Small intestine (tissue), 7 donors: Measurements from ENCODE around the gene SNORC. TPM values are rescaled to one million over a fixed set of nuclear protein-coding genes. Genes with fewer than 3 reads are reported as not detected.

ENCODE experiments used
- DNase-seq, 2 donors: peaks; one replicate each; pipeline versions ENCODE4 v3.0.0 to v3.0.0-alpha.2; 2013
- FAIRE-seq: peaks from 2 replicates; lab custom pipeline; 2012; peaks lifted over from hg19 to GRCh38; lab: Jason Lieb, UNC
- H3K27ac ChIP-seq, 3 donors: one replicate each; pipeline ENCODE4 v1.5.1; 2013; ENCODE audit warnings: low read length in 2 of 3, mild to moderate bottlenecking in 2 of 3, control low read depth in 1 of 3, inconsistent platforms in 1 of 3, low read depth in 1 of 3, moderate library complexity in 1 of 3
- H3K27me3 ChIP-seq, 3 donors: one replicate each; pipeline ENCODE4 v1.6.1; 2013; ENCODE audit warnings: low read length in 3 of 3, inconsistent platforms in 1 of 3; ENCODE audit not compliant: control insufficient read depth in 3 of 3, insufficient read depth in 3 of 3
- H3K36me3 ChIP-seq, 3 donors: one replicate each; pipeline ENCODE4 v1.6.1; 2013; ENCODE audit warnings: low read length in 3 of 3, inconsistent platforms in 1 of 3, low read depth in 1 of 3, mild to moderate bottlenecking in 1 of 3, moderate library complexity in 1 of 3; ENCODE audit not compliant: control insufficient read depth in 3 of 3, insufficient read depth in 2 of 3
- H3K4me1 ChIP-seq, 3 donors: one replicate each; pipeline ENCODE4 v1.6.1; 2013; ENCODE audit warnings: low read length in 2 of 3, inconsistent platforms in 1 of 3, low read depth in 1 of 3, mild to moderate bottlenecking in 1 of 3, moderate library complexity in 1 of 3; ENCODE audit not compliant: control insufficient read depth in 3 of 3, insufficient read depth in 2 of 3
- H3K4me3 ChIP-seq, 3 donors: one replicate each; pipeline ENCODE4 v1.5.1; 2013; ENCODE audit warnings: low read length in 3 of 3, control low read depth in 1 of 3, inconsistent platforms in 1 of 3, low read depth in 1 of 3, mild to moderate bottlenecking in 1 of 3, moderate library complexity in 1 of 3
- H3K9me3 ChIP-seq, 2 donors: one replicate each; pipeline ENCODE4 v1.6.1; 2013; ENCODE audit warnings: low read depth in 1 of 2, low read length in 1 of 2; ENCODE audit not compliant: control insufficient read depth in 2 of 2, insufficient read depth in 1 of 2
- WGBS, 3 donors: extraction: QIAGEN DNeasy Blood & Tissue Kit; methylation state at CpG; one replicate each; pipeline ENCODE4 v1.1.7; 2013; 5-methylcytosine and 5-hydroxymethylcytosine counted together
- polyA plus RNA-seq, 4 donors: library from polyadenylated mRNA; stranded (reverse) in 3 of 4; unstranded in 1 of 4; fragments of 200-250 nt in 3 of 4; fragments of 120-200 nt in 1 of 4; gene quantifications; one replicate each; pipeline versions ENCODE4 v1.2.1 to v1.2.3, GENCODE V29; 2013
- donor health status: healthy with polysubstance abuse.
- donor health status: control.
- donor health status: control.
- donor health status: Bipolar disorder and iron deficiency.
- donor health status: healthy.

SNORC gene
- polyA plus RNA-seq, 4 donors, result 6.3 to 16.5 (median 10.4) TPM

GRCh38 chr2:232857158-232857563, 12.9 kb upstream of the SNORC start:
- H3K9me3 ChIP-seq, result peaks cover 0 to 3% of the 10 kb centered on the region in 2 donors
- WGBS, 3 donors, result 36 to 70% (median 48%) methylated on average over 4 of the region's 4 CpGs
- FAIRE-seq (no peak), DNase-seq (peak; percentile 80 to 89)
- H3K36me3 ChIP-seq, result peaks cover 12 to 52% (median 21%) of the 10 kb centered on the region in 3 donors
- no peaks in the 10 kb centered on the region for H3K27me3 ChIP-seq
- H3K4me3 ChIP-seq, result no peak overlapping the region
- H3K27ac ChIP-seq, result peak overlapping the region; percentile 24 to 70 (median 55)
- peaks cover 2 to 43% (median 4%) of the 10 kb centered on the region in 3 donors for H3K4me1 ChIP-seq

- peaks cover 12 to 46% (median 21%) of the 10 kb centered on the region in 3 donors for H3K36me3 ChIP-seq
- H3K4me3 ChIP-seq, result no peak overlapping the region
- H3K4me1 ChIP-seq, result peaks cover 0 to 43% (median 2%) of the 10 kb centered on the region in 3 donors
- WGBS, 3 donors, result 93 to 97% (median 97%) methylated on average over 4 of the region's 4 CpGs
- FAIRE-seq (no peak), DNase-seq (no peak)
- no peak overlapping the region for H3K27ac ChIP-seq
- peaks cover 0 to 3% of the 10 kb centered on the region in 2 donors for H3K9me3 ChIP-seq
- no peaks in the 10 kb centered on the region for H3K27me3 ChIP-seq
These were observed 10.6 kb upstream of the SNORC start for GRCh38 chr2:232859385-232859916.

- WGBS, 3 donors, result 31 to 74% (median 52%) methylated on average over 9 of the region's 9 CpGs
- H3K4me1 ChIP-seq, result peaks cover 0 to 43% (median 2%) of the 10 kb centered on the region in 3 donors
- H3K9me3 ChIP-seq, result peaks cover 0 to 3% of the 10 kb centered on the region in 2 donors
- no peaks in the 10 kb centered on the region for H3K27me3 ChIP-seq
- peak; percentile 78 to 89 for DNase-seq
- peak overlapping the region in 2 of 3 donors; percentile 58 to 76 for H3K27ac ChIP-seq
- H3K36me3 ChIP-seq, result peaks cover 8 to 41% (median 19%) of the 10 kb centered on the region in 3 donors
- FAIRE-seq, result peak; percentile 10
- H3K4me3 ChIP-seq, result no peak overlapping the region
These were observed 9.3 kb upstream of the SNORC start for GRCh38 chr2:232860593-232861241.

GRCh38 chr2:232861353-232861752, 8.7 kb upstream of the SNORC start:
- H3K27ac ChIP-seq, result peak overlapping the region in 2 of 3 donors; percentile 58 to 76
- H3K9me3 ChIP-seq, result peaks cover 0 to 3% of the 10 kb centered on the region in 2 donors
- FAIRE-seq (no peak), DNase-seq (no peak)
- no peak overlapping the region for H3K4me3 ChIP-seq
- peaks cover 8 to 35% (median 17%) of the 10 kb centered on the region in 3 donors for H3K36me3 ChIP-seq
- H3K27me3 ChIP-seq, result no peaks in the 10 kb centered on the region
- WGBS, 3 donors, result 94 to 96% (median 96%) methylated on average over 5 of the region's 5 CpGs
- peaks cover 0 to 43% (median 2%) of the 10 kb centered on the region in 3 donors for H3K4me1 ChIP-seq

- Histone ChIP-seq H3K4me3 (no peak overlapping the region), H3K36me3 (peaks cover 0 to 19% (median 0%) of the 10 kb centered on the region in 3 donors), H3K9me3 (peaks cover 0 to 3% of the 10 kb centered on the region in 2 donors), H3K4me1 (peaks cover 0 to 22% (median 0%) of the 10 kb centered on the region in 3 donors), H3K27ac (no peak overlapping the region), H3K27me3 (no peaks in the 10 kb centered on the region)
- no peak for DNase-seq
- 93 to 99% (median 99%) methylated on average over 2 of the region's 2 CpGs for WGBS, 3 donors
- no peak for FAIRE-seq
These were observed 6.1 kb upstream of the SNORC start for GRCh38 chr2:232863996-232864395.

GRCh38 chr2:232865165-232865564, 4.9 kb upstream of the SNORC start:
- 79 to 98% (median 84%) methylated on average over 1 of the region's 1 CpG for WGBS, 3 donors
- DNase-seq (no peak), FAIRE-seq (no peak)
- no peak overlapping the region for H3K4me3 ChIP-seq
- H3K4me1 ChIP-seq, result peaks cover 0 to 17% (median 0%) of the 10 kb centered on the region in 3 donors
- H3K27me3 ChIP-seq, result no peaks in the 10 kb centered on the region
- peaks cover 0 to 3% of the 10 kb centered on the region in 2 donors for H3K9me3 ChIP-seq
- H3K27ac ChIP-seq, result no peak overlapping the region
- H3K36me3 ChIP-seq, result peaks cover 0 to 10% (median 0%) of the 10 kb centered on the region in 3 donors

- Histone ChIP-seq H3K27ac (no peak overlapping the region), H3K4me3 (no peak overlapping the region), H3K27me3 (no peaks in the 10 kb centered on the region), H3K9me3 (peaks cover 0 to 3% of the 10 kb centered on the region in 2 donors), H3K4me1 (peaks cover 0 to 17% (median 0%) of the 10 kb centered on the region in 3 donors), H3K36me3 (peaks cover 0 to 11% (median 0%) of the 10 kb centered on the region in 3 donors)
- WGBS, 3 donors, result 80 to 93% (median 86%) methylated on average over 4 of the region's 4 CpGs
- DNase-seq, result no peak
- no peak for FAIRE-seq
These were observed 4.0 kb upstream of the SNORC start for GRCh38 chr2:232866104-232866503.

- Histone ChIP-seq H3K27ac (no peak overlapping the region), H3K4me1 (peaks cover 0 to 38% (median 5%) of the 10 kb centered on the region in 3 donors), H3K9me3 (no peaks in the 10 kb centered on the region), H3K27me3 (no peaks in the 10 kb centered on the region), H3K4me3 (no peak overlapping the region), H3K36me3 (peaks cover 0 to 17% (median 0%) of the 10 kb centered on the region in 3 donors)
- FAIRE-seq (no peak), DNase-seq (no peak)
- 69 to 71% (median 71%) methylated on average over 15 of the region's 15 CpGs for WGBS, 3 donors
These were observed 686 bp upstream of the SNORC start for GRCh38 chr2:232869138-232870017.
